ENCODE results near the gene GPR176. TPM values are rescaled to one million over a fixed set of nuclear protein-coding genes. Genes with fewer than 3 reads are reported as not detected.

The GPR176 gene
- total RNA-seq, 2 donors from 2014 or later, result 0.41 to 0.47 TPM

DNA sequence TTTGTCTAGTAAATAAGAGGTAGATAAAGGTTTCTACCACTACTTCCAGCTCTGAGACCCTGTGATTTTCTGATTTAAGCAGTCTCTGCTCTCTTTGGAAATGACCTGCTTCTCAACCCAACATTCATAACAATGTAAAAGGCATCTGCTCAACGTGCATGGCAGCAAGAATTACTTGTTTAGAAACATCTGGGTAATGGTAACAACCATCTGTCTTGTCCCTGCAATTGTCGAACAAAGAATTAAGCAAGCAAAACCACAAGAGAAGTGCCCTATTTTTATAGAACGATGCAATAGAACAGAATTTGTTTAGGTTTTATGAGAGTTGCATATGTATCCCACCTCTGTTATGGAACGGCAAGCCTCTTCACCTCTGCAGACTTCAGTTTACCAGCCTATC, 130.3 kb downstream of the GPR176 start:
- ATAC-seq (no peak), DNase-seq (ENCODE audit: low spot score in 2 of 2) (no peak)
- Mint-ChIP-seq H3K27ac (no peak overlapping the region), H3K36me3 (no peaks in the 10 kb centered on the region), H3K9me3 (no peaks in the 10 kb centered on the region)

- ATAC-seq, result no peak
- DNase-seq (ENCODE audit: low spot score in 2 of 2), result no peak
These were observed 131.1 kb downstream of the GPR176 start for GRCh38 chr15:39788800-39789565.

GRCh38 chr15:39788108-39788507, 132.0 kb downstream of the GPR176 start:
- Mint-ChIP-seq H3K36me3 (peaks cover 0 to 9% of the 10 kb centered on the region in 2 donors), H3K27ac (peak overlapping the region in 1 of 2 donors; percentile 9), H3K9me3 (no peaks in the 10 kb centered on the region)
- no peak for DNase-seq (ENCODE audit: low spot score in 2 of 2)
- ATAC-seq, result peak; percentile 66 to 83

More at GRCh38 chr15:39788800-39789565, 131.1 kb downstream of the GPR176 start:
- Mint-ChIP-seq H3K27ac (no peak overlapping the region), H3K9me3 (no peaks in the 10 kb centered on the region), H3K36me3 (no peaks in the 10 kb centered on the region)

- ATAC-seq, result no peak
- DNase-seq (ENCODE audit: low spot score in 2 of 2), result no peak
- Mint-ChIP-seq H3K36me3 (peaks cover 0 to 12% of the 10 kb centered on the region in 2 donors), H3K27ac (peak overlapping the region in 1 of 2 donors; percentile 9), H3K9me3 (no peaks in the 10 kb centered on the region)
These were observed 132.6 kb downstream of the GPR176 start for GRCh38 chr15:39787479-39787878.

DNA sequence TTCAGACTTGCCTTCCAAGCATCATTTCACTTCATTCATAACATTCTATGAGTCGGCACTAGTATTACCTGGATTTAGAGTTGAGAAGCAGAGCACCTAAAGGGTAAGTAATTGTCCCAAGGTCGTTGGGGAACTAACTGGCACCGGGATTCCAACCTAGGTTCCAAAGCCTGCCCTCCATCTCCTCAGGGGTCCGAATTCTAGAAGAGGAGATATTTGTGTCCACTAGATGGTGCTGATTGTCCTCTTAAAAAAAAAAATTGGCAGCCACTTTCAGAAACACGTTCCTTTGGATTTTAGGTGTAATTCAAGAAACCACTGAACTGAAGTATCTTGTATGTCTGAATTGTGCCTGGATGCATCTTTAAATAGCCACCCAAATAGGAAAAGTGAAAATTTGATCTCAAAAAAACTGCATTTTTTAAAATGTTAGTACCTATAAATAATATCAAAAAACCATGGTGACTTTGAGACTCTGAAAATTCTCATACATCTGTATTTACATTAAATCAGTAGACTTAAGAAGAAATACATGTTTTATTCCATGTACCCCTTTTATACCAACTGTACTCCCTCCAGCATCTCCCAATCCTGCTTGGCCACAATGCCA, 133.5 kb downstream of the GPR176 start:
- Mint-ChIP-seq H3K36me3 (peaks cover 0 to 12% of the 10 kb centered on the region in 2 donors), H3K9me3 (no peaks in the 10 kb centered on the region), H3K27ac (no peak overlapping the region)
- ATAC-seq (no peak), DNase-seq (ENCODE audit: low spot score in 2 of 2) (no peak)

- H3K36me3 Mint-ChIP-seq, result peaks cover 0 to 12% of the 10 kb centered on the region in 2 donors
- no peaks in the 10 kb centered on the region for H3K9me3 Mint-ChIP-seq
- no peak for ATAC-seq
- no peak overlapping the region for H3K27ac Mint-ChIP-seq
- no peak for DNase-seq (ENCODE audit: low spot score in 2 of 2)
These were observed 134.2 kb downstream of the GPR176 start for GRCh38 chr15:39785841-39786240.

DNA sequence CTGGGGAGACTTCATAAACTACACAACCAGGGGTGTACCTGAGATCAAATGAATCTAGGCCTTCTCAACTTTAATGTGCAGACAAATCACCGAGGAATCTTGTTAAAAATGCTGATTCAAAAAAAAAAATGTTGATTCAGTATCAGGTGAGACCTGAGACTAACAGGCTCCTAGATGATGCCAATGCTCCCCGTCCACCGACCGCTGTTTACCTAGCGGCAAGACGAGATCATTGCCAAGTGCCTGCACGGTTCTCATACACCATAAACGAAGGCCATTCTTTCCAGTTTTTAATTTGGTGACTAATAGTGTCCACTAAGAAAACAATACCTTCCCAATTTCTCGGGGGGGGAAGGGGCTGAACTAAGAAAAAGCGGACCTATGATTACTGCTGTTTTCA, 134.9 kb downstream of the GPR176 start:
- ATAC-seq (no peak), DNase-seq (ENCODE audit: low spot score in 2 of 2) (no peak)
- peaks cover 0 to 12% of the 10 kb centered on the region in 2 donors for H3K36me3 Mint-ChIP-seq
- H3K9me3 Mint-ChIP-seq, result no peaks in the 10 kb centered on the region
- peak overlapping the region in 1 of 2 donors; percentile 53 for H3K27ac Mint-ChIP-seq

- peak overlapping the region; percentile 6 to 53 for H3K27ac Mint-ChIP-seq
- no peak for ATAC-seq
- H3K36me3 Mint-ChIP-seq, result peaks cover 0 to 12% of the 10 kb centered on the region in 2 donors
- no peak for DNase-seq (ENCODE audit: low spot score in 2 of 2)
- H3K9me3 Mint-ChIP-seq, result no peaks in the 10 kb centered on the region
These were observed 135.4 kb downstream of the GPR176 start for GRCh38 chr15:39784638-39785037.

GRCh38 chr15:39784125-39784524, 135.9 kb downstream of the GPR176 start:
- H3K36me3 Mint-ChIP-seq, result peaks cover 0 to 12% of the 10 kb centered on the region in 2 donors

DNA sequence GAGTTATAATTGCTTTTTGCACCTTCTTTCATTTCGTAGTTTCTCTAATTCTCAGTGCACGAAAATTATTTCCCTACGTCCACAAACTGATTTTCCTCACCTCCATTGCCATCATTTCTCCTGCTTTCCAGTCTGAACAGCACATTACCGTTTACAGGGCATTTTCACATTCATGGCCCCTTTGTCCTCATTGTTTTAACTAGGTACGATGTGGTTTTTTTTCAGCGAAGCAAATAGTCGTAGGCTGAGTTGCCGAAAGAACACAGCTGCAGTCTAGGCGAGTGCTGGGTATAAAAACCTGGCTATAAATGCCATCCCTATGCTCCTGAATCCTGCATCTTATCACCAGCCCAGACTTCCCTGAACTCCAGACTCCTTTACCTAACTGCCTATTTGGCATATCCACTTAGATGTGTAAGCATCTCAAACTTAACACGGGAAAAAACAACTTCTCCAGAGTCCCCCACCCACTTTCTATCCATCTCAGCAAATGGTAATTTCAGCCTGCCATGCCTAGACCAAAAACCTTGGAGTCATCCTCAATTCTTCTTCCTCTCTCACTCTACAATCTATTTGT, 136.7 kb downstream of the GPR176 start:
- peak overlapping the region; percentile 29 to 84 for H3K27ac Mint-ChIP-seq
- peaks cover 0 to 12% of the 10 kb centered on the region in 2 donors for H3K36me3 Mint-ChIP-seq
- H3K9me3 Mint-ChIP-seq, result no peaks in the 10 kb centered on the region
- no peak for ATAC-seq
- no peak for DNase-seq (ENCODE audit: low spot score in 2 of 2)

More at GRCh38 chr15:39784125-39784524, 135.9 kb downstream of the GPR176 start:
- ATAC-seq (no peak), DNase-seq (ENCODE audit: low spot score in 2 of 2) (no peak)
- H3K9me3 Mint-ChIP-seq, result no peaks in the 10 kb centered on the region
- peak overlapping the region in 1 of 2 donors; percentile 84 for H3K27ac Mint-ChIP-seq

GRCh38 chr15:39782441-39783138, 137.5 kb downstream of the GPR176 start, which contains the start of gene FSIP1:
FSIP1 (minus strand) TSS chr15:39782841; CDS start chr15:39776524, 6,317 bp downstream.
- ATAC-seq, result peak; percentile 98 to 99
- H3K36me3 Mint-ChIP-seq, result peaks cover 0 to 12% of the 10 kb centered on the region in 2 donors
- H3K9me3 Mint-ChIP-seq, result no peaks in the 10 kb centered on the region
- peak; percentile 93 to 98 for DNase-seq (ENCODE audit: low spot score in 2 of 2)
- peak within 1 kb of the TSS; percentile 29 to 84 for H3K27ac Mint-ChIP-seq

DNA sequence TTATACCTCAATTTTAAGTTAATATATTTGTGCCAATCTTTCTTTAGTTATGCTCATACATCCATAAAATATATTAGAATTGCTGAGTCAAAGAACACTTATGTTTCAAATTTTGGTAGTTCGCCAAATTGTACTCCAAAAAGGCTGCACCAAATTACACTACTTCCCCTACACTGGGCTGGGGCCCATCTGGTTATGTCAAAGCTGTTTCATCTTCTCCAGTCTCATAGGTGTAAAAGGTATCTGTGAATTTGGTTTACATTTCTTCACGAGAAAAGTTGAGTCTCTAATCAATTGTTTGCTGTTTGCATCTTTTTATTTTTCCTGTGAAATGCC, 138.1 kb downstream of the GPR176 start:
- ATAC-seq (no peak), DNase-seq (ENCODE audit: low spot score in 2 of 2) (no peak)
- H3K36me3 Mint-ChIP-seq, result peaks cover 0 to 12% of the 10 kb centered on the region in 2 donors
- peak overlapping the region; percentile 29 to 84 for H3K27ac Mint-ChIP-seq
- H3K9me3 Mint-ChIP-seq, result no peaks in the 10 kb centered on the region

DNA sequence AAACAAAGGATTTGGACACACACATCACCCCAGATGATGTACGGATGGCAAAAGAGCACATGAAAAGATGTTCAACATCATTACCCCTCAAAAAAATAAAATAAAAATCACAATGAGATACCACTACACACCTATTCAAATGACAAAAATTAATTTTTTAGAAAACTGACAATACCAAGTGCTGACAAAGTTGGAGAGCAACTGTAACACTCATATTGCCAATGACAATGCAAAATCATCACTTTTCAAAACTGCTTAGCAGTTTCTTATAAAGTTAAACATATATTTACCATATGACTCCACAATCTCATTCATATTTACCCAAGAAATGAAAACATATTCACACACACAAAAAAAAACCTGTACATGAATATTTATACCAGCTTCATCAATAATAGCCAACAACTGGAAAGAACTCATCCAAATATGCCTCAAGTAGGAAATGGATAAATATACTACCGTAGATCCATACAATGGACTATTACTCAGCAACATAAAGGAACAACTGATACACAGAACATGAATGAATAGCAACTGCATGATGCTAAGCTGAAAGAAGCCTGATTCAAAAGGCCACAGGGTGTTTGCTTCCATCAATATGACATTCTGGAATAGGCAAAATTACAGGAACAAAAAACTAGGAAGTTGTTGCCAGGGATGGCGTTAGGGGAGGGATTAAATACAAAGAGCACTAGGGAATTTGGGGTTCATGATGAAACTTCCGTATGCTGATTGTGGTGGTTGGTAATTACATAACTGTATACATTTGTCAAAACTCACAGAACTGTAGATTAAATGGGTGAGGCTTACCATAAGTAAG, 138.7 kb downstream of the GPR176 start:
- no peaks in the 10 kb centered on the region for H3K9me3 Mint-ChIP-seq
- no peak for ATAC-seq
- peak overlapping the region in 1 of 2 donors; percentile 84 for H3K27ac Mint-ChIP-seq
- no peak for DNase-seq (ENCODE audit: low spot score in 2 of 2)
- H3K36me3 Mint-ChIP-seq, result peaks cover 0 to 12% of the 10 kb centered on the region in 2 donors

DNA sequence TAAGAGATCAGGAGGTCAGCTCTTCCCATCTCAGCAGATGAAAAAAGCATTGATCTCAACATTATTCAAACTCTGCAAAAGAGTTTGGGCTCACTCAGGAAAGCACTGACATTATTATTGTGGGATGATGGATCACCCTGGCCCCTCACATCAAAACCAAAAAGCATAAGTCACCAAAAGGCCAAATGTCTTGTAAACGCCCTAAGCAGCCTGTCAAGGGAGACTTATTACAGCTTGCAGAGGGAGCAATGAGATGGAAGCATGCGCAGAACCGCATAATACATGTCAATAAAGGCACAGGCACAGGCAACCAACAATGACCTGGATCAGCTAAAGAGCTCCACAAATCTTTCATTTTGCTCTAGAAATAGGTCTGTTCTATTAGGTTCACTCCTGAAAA, 142.0 kb downstream of the GPR176 start:
- H3K9me3 Mint-ChIP-seq, result no peaks in the 10 kb centered on the region
- no peak for DNase-seq (ENCODE audit: low spot score in 2 of 2)
- ATAC-seq, result no peak
- H3K36me3 Mint-ChIP-seq, result peaks cover 0 to 2% of the 10 kb centered on the region in 2 donors
- H3K27ac Mint-ChIP-seq, result no peak overlapping the region

DNA sequence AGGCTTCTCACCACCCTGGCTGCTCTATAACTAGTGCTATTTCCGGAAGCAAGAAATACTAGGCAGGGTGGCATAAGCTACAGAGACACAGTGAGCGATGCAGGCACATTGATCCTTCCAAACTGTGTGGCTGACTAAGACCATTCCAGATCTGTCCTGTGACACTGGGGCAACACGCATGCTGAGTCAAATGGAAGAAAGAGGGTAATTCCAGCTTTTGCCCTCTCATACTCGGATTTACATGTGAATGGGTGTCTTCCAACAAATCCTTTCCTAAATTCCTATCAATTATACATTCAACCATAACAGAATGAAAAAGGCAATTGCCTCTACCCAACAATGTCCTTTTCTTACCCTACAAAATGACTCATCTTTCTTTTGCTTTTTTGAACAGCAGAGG, 142.6 kb downstream of the GPR176 start:
- no peaks in the 10 kb centered on the region for H3K36me3 Mint-ChIP-seq
- H3K9me3 Mint-ChIP-seq, result no peaks in the 10 kb centered on the region
- H3K27ac Mint-ChIP-seq, result no peak overlapping the region
- ATAC-seq (no peak), DNase-seq (ENCODE audit: low spot score in 2 of 2) (no peak)

DNA sequence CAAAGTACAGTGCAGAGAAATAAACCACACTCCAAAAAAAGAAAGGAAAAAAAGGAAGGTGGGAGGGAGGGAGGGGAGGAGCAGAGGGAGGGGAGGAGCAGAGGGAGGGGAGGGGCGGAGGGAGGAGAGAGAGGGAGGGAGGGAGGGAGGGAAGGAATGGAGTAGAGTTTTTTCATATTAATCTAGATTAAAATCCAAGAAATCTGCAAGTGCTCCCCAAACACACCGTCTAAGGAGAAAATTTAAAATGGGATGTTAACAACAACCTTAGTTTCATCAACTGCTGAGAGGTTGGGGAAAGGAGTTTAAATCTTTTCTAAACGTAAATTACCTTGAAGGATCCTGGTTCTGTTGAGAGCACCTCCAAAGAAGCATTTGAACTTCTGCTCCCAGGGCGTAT, 144.0 kb downstream of the GPR176 start:
- no peaks in the 10 kb centered on the region for H3K9me3 Mint-ChIP-seq
- no peak for ATAC-seq
- no peak overlapping the region for H3K27ac Mint-ChIP-seq
- no peak for DNase-seq (ENCODE audit: low spot score in 2 of 2)
- H3K36me3 Mint-ChIP-seq, result no peaks in the 10 kb centered on the region

Data from activated naive CD4-positive, alpha-beta T cell treated with anti-CD3 and anti-CD28 coated beads, Interleukin-2, amount 50 U/mL, for 72 hours (primary cell).